NCI-H2196 treated with DMSO at 0.1 percent for 48 hours (cell line): ENCODE results near the gene CEP164.

Experiments
- DNase-seq: peaks from one replicate; lab custom pipeline; 2025; ENCODE audit not compliant: unreplicated experiment; lab: John Stamatoyannopoulos, UW

The CEP164 gene

DNA sequence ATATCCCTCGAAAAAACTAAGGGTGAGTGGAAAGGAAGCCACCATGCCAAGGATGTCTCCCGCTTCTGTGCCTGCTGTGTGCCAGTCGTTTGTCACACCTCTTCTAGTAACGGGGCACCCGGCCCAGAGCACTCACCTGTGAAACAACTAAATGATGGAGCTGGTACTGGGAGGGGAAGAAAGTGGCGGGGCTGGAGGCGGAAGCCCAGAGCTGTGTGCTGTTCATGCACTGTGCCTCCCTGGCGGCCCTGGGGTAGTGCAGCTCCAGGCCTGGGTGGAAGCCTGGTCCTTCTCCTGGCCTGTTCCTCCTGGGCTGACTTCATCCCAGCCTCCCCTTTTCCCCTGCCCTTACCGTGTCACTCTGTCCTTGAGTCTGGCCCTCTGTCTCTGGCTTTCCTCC is 130.2 kb downstream of the CEP164 start:
- DNase-seq: peak; percentile 51

GRCh38 chr11:117458275-117459122 is 130.8 kb downstream of the CEP164 start:
- peak; percentile 51 for DNase-seq

GRCh38 chr11:117459123-117459978 is 131.7 kb downstream of the CEP164 start:
- DNase-seq: no peak

DNA sequence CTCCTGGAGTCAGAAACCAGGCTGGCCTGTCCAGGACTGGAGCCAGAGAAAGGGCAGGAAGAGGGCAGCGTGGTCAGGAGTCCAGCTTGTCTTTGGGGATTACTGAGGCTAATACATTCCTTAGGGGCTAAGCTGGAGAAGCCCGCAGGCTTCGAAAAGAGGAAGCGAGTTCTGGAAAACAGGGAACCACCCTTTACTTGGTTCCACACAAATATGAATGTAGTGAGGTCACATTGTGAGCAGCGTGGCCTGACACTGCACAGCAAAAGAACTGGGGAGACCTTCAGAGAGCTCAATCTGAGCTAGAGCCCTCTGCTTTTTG is 132.3 kb downstream of the CEP164 start:
- no peak for DNase-seq

- DNase-seq: no peak
Observed at GRCh38 chr11:117461396-117462182, 133.9 kb downstream of the CEP164 start.

DNA sequence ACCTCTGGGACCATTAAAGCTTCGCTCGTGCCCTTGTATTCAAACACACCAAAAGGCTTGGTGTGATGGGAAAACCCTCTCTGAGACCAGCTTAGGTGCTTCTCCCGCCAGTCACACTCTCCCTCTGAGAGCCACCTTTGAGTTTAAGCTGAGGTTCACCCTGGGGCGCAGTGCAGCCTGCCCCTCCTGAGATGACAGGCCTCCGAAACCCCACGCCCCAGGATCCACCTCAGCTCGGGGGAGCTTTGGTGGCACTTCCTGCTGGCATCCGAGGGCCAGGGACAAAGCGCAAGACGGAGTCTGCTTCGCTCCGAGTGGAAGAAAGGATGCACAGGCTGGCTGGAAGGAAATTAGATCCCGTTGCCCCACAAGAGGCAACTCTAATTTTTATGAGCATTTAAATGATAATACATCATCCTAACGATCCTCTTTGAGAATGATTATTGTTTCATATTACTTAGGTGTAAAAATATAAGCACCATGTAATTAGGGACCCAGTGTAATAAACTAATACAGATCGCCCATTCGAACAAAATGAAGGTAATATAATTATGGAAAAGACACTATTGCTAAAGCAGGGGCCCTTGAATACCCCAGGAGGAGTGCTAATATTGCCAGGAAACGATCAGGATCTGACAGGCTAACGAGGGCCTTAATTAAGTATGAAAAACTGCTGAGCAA is 134.7 kb downstream of the CEP164 start:
- no peak for DNase-seq

DNA sequence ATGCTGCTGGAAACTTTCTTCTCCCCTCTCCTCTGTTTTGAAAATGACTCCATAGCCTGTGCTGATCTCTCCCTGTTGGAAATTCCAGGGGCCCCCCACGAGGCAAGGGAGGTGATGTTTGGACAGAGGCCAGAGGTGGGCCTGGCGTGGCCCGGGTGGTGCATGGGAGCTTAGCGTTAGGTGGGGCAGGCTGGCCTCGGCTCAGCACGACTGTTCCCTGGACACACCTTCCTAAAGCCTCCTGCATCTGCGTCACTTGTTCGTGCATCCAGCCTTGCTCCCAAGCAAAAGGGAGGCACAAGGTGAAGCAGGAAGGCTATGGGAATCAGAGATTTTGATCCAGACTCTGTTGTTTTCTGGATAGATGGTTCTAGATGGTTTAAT is 135.2 kb downstream of the CEP164 start:
- no peak for DNase-seq
